HepG2 (cell line): ENCODE results near the gene OVOL2. TPM values are rescaled to one million over a fixed set of nuclear protein-coding genes. Genes with fewer than 3 reads are reported as not detected.

Experiments
- CENPT ChIP-seq: sonication (generic); formaldehyde crosslinking; IDR thresholded peaks from 2 replicates; pipeline ENCODE4 v1.8.0; 2022; ENCODE audit warnings: low read depth, mild to moderate bottlenecking, moderate library complexity, missing genetic modification reagents
- DNMT1 ChIP-seq: sonication (generic); formaldehyde crosslinking; IDR thresholded peaks from 2 replicates; pipeline ENCODE4 v1.5.1; 2020; ENCODE audit warnings: mild to moderate bottlenecking, missing genetic modification reagents
- FOXJ3 ChIP-seq: sonication (generic); formaldehyde crosslinking; IDR thresholded peaks from 2 replicates; pipeline ENCODE4 v1.4.0; 2020; ENCODE audit warnings: missing genetic modification reagents, mild to moderate bottlenecking, borderline replicate concordance
- IKZF1 ChIP-seq: fragments of 450-650 bp; IDR thresholded peaks from 2 replicates; pipeline ENCODE4 v1.7.1; 2016
- NFKBIZ ChIP-seq: IDR thresholded peaks from 2 replicates; pipeline ENCODE4 v1.6.1; 2018; ENCODE audit warnings: missing genetic modification reagents, missing compliant biosample characterization
- NFYB ChIP-seq: sonication (generic); formaldehyde crosslinking; IDR thresholded peaks from 2 replicates; pipeline ENCODE4 v1.4.0; 2020; ENCODE audit warnings: missing genetic modification reagents
- PAWR ChIP-seq: sonication (generic); formaldehyde crosslinking; IDR thresholded peaks from 2 replicates; pipeline ENCODE4 v1.4.0; 2020; ENCODE audit warnings: missing genetic modification reagents, mild to moderate bottlenecking, borderline replicate concordance
- PITX1 ChIP-seq: sonication (generic); formaldehyde crosslinking; IDR thresholded peaks from 2 replicates; pipeline ENCODE4 v1.5.1; 2020; ENCODE audit warnings: mild to moderate bottlenecking, missing genetic modification reagents
- SOX5 ChIP-seq: IDR thresholded peaks from 2 replicates; pipeline ENCODE4 v1.6.1; 2016; ENCODE audit warnings: borderline replicate concordance
- ZNF484 ChIP-seq: sonication (generic); formaldehyde crosslinking; IDR thresholded peaks from 2 replicates; pipeline ENCODE4 v1.5.1; 2020; ENCODE audit warnings: mild to moderate bottlenecking, low read depth, missing genetic modification reagents, borderline replicate concordance
- ZNF501 ChIP-seq: sonication (generic); formaldehyde crosslinking; IDR thresholded peaks from 2 replicates; pipeline ENCODE4 v1.5.1; 2020; ENCODE audit warnings: mild to moderate bottlenecking, moderate library complexity, missing genetic modification reagents
- ZNF569 ChIP-seq: sonication (generic); formaldehyde crosslinking; IDR thresholded peaks from 2 replicates; pipeline ENCODE4 v1.5.0; 2020; ENCODE audit warnings: mild to moderate bottlenecking, missing genetic modification reagents, moderate library complexity, borderline replicate concordance
- ZNF780A ChIP-seq: sonication (generic); formaldehyde crosslinking; IDR thresholded peaks from 2 replicates; pipeline ENCODE4 v1.8.0; 2022; ENCODE audit warnings: mild to moderate bottlenecking, missing genetic modification reagents, moderate library complexity
- ZNF841 ChIP-seq: sonication (generic); formaldehyde crosslinking; IDR thresholded peaks from 2 replicates; pipeline ENCODE4 v1.8.1; 2023; ENCODE audit warnings: missing genetic modification reagents, borderline replicate concordance
- polyA plus RNA-seq, 8 experiments: library from polyadenylated mRNA; depleted of rRNA in 3 of 8; stranded (reverse) in 7 of 8; unstranded in 1 of 8; fragments of >200 nt; fragmentation: Illumina TruSeq in 4 of 8; extraction: Trizol in 4 of 8; gene quantifications; 2 replicates each; pipeline versions ENCODE4 v1.2.1 to v1.2.3, GENCODE V29; 2011 to 2016; ENCODE audit warnings: low read depth in 4 of 8, missing spikeins in 1 of 8, mixed read lengths in 1 of 8; ENCODE audit not compliant: insufficient read depth in 1 of 8
- total RNA-seq, 5 experiments: library from RNA; depleted of rRNA; stranded (reverse); fragments of >200 nt; fragmentation: Illumina TruSeq; extraction: Trizol; gene quantifications; 2 replicates each; pipeline ENCODE4 v1.2.3, GENCODE V29; 2016; ENCODE audit warnings: low read depth in 1 of 5
- TF ChIP-seq, protein P1 (sequence below): sonication (generic); formaldehyde crosslinking; conservative IDR thresholded peaks from 2 replicates; pipeline ENCODE4 v1.8.0; 2022; ENCODE audit warnings: missing genetic modification reagents
- TF ChIP-seq, protein P2 (sequence below): sonication (generic); formaldehyde crosslinking; IDR thresholded peaks from 2 replicates; pipeline ENCODE4 v1.8.1; 2023; ENCODE audit warnings: mild to moderate bottlenecking, missing genetic modification reagents
- TF ChIP-seq, protein P3 (sequence below): fragments of 450-650 bp; IDR thresholded peaks from 2 replicates; pipeline ENCODE4 v1.6.1; 2017
- TF ChIP-seq, protein P4 (sequence below): IDR thresholded peaks from 2 replicates; pipeline ENCODE4 v1.6.1; 2016; ENCODE audit warnings: mild to moderate bottlenecking
- TF ChIP-seq, protein P5 (sequence below): IDR thresholded peaks from 2 replicates; pipeline ENCODE4 v1.6.1; 2018; ENCODE audit warnings: missing genetic modification reagents, mild to moderate bottlenecking, missing compliant biosample characterization
- TF ChIP-seq, protein P6 (sequence below): sonication (generic); formaldehyde crosslinking; IDR thresholded peaks from 2 replicates; pipeline ENCODE4 v1.8.0; 2022; ENCODE audit warnings: missing genetic modification reagents, mild to moderate bottlenecking, moderate library complexity, borderline replicate concordance

OVOL2 gene
- total and polyA plus RNA-seq, 2 of the 13 experiments (the other 11 are each of a cell fraction or from before 2014, with no cell fraction given), result 0.20 to 0.31 TPM

DNA sequence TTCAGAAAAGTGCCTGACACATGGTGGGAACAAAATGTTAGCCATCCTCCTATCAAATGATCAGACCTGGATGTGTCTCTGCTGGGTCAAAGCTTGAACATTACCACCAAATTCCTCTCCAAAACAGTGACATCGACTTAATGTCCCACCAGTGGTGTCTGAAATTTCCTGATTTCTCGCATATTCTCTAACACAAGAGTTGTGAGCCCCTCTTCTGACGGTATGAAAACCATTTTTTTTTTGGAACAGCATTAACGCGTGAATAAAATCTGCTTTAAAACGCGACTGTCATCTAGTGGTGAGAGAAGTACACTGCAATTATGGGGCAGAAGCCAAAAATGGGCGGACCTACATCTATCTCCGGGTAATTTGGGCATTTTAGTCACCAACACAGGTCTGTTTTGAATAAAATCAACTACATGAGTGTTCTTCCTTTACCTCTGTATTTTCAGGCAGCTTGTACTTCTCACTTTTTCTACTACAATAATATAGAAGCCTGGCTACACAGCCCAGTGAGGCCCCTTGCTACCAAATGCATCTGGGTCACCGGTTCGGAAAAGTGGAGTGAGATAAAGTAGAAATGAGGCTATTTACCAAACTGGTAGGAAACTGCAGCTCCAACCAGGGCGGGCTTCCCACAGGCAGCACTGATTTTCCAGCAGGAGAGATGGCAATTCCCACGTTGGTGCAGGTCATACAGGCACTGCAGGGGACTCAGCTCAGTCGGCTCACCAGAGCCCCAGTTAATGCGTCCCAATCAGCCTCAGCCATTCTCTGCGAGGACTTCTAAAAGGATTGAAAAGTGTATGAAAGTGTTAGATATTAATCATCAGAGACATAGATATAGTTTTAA is 61.5 kb downstream of the OVOL2 start (continued):
- TF ChIP-seq, protein P1, sequence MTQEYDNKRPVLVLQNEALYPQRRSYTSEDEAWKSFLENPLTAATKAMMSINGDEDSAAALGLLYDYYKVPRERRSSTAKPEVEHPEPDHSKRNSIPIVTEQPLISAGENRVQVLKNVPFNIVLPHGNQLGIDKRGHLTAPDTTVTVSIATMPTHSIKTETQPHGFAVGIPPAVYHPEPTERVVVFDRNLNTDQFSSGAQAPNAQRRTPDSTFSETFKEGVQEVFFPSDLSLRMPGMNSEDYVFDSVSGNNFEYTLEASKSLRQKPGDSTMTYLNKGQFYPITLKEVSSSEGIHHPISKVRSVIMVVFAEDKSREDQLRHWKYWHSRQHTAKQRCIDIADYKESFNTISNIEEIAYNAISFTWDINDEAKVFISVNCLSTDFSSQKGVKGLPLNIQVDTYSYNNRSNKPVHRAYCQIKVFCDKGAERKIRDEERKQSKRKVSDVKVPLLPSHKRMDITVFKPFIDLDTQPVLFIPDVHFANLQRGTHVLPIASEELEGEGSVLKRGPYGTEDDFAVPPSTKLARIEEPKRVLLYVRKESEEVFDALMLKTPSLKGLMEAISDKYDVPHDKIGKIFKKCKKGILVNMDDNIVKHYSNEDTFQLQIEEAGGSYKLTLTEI (CRISPR knock-in tag), result no peak
- TF ChIP-seq DNMT1 (CRISPR knock-in tag) (no peak), NFYB (CRISPR knock-in tag) (no peak), FOXJ3 (CRISPR knock-in tag) (peak; percentile 54; the same call in 1 of the 2 replicates), SOX5 (no peak), IKZF1 (no peak), ZNF841 (CRISPR knock-in tag) (no peak), ZNF780A (CRISPR knock-in tag) (no peak), ZNF484 (CRISPR knock-in tag) (no peak), ZNF569 (CRISPR knock-in tag) (no peak), CENPT (CRISPR knock-in tag) (no peak), NFKBIZ (no peak), PAWR (CRISPR knock-in tag) (no peak), PITX1 (no peak), ZNF501 (peak; percentile 27; the same call in 1 of the 2 replicates)
- TF ChIP-seq, protein P2, sequence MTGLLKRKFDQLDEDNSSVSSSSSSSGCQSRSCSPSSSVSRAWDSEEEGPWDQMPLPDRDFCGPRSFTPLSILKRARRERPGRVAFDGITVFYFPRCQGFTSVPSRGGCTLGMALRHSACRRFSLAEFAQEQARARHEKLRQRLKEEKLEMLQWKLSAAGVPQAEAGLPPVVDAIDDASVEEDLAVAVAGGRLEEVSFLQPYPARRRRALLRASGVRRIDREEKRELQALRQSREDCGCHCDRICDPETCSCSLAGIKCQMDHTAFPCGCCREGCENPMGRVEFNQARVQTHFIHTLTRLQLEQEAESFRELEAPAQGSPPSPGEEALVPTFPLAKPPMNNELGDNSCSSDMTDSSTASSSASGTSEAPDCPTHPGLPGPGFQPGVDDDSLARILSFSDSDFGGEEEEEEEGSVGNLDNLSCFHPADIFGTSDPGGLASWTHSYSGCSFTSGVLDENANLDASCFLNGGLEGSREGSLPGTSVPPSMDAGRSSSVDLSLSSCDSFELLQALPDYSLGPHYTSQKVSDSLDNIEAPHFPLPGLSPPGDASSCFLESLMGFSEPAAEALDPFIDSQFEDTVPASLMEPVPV (CRISPR knock-in tag), result no peak
- TF ChIP-seq, protein P3, sequence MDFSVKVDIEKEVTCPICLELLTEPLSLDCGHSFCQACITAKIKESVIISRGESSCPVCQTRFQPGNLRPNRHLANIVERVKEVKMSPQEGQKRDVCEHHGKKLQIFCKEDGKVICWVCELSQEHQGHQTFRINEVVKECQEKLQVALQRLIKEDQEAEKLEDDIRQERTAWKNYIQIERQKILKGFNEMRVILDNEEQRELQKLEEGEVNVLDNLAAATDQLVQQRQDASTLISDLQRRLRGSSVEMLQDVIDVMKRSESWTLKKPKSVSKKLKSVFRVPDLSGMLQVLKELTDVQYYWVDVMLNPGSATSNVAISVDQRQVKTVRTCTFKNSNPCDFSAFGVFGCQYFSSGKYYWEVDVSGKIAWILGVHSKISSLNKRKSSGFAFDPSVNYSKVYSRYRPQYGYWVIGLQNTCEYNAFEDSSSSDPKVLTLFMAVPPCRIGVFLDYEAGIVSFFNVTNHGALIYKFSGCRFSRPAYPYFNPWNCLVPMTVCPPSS, result no peak
- TF ChIP-seq, protein P4, sequence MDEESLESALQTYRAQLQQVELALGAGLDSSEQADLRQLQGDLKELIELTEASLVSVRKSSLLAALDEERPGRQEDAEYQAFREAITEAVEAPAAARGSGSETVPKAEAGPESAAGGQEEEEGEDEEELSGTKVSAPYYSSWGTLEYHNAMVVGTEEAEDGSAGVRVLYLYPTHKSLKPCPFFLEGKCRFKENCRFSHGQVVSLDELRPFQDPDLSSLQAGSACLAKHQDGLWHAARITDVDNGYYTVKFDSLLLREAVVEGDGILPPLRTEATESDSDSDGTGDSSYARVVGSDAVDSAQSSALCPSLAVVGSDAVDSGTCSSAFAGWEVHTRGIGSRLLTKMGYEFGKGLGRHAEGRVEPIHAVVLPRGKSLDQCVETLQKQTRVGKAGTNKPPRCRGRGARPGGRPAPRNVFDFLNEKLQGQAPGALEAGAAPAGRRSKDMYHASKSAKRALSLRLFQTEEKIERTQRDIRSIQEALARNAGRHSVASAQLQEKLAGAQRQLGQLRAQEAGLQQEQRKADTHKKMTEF (CRISPR knock-in tag), result peak; percentile 78
- TF ChIP-seq, protein P5, sequence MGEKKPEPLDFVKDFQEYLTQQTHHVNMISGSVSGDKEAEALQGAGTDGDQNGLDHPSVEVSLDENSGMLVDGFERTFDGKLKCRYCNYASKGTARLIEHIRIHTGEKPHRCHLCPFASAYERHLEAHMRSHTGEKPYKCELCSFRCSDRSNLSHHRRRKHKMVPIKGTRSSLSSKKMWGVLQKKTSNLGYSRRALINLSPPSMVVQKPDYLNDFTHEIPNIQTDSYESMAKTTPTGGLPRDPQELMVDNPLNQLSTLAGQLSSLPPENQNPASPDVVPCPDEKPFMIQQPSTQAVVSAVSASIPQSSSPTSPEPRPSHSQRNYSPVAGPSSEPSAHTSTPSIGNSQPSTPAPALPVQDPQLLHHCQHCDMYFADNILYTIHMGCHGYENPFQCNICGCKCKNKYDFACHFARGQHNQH (CRISPR knock-in tag), result peak; percentile 72; the same call in 1 of the 2 replicates
- TF ChIP-seq, protein P6, sequence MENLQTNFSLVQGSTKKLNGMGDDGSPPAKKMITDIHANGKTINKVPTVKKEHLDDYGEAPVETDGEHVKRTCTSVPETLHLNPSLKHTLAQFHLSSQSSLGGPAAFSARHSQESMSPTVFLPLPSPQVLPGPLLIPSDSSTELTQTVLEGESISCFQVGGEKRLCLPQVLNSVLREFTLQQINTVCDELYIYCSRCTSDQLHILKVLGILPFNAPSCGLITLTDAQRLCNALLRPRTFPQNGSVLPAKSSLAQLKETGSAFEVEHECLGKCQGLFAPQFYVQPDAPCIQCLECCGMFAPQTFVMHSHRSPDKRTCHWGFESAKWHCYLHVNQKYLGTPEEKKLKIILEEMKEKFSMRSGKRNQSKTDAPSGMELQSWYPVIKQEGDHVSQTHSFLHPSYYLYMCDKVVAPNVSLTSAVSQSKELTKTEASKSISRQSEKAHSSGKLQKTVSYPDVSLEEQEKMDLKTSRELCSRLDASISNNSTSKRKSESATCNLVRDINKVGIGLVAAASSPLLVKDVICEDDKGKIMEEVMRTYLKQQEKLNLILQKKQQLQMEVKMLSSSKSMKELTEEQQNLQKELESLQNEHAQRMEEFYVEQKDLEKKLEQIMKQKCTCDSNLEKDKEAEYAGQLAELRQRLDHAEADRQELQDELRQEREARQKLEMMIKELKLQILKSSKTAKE (CRISPR knock-in tag), result no peak
